ENCODE results near the gene DYNLT4.

DNA sequence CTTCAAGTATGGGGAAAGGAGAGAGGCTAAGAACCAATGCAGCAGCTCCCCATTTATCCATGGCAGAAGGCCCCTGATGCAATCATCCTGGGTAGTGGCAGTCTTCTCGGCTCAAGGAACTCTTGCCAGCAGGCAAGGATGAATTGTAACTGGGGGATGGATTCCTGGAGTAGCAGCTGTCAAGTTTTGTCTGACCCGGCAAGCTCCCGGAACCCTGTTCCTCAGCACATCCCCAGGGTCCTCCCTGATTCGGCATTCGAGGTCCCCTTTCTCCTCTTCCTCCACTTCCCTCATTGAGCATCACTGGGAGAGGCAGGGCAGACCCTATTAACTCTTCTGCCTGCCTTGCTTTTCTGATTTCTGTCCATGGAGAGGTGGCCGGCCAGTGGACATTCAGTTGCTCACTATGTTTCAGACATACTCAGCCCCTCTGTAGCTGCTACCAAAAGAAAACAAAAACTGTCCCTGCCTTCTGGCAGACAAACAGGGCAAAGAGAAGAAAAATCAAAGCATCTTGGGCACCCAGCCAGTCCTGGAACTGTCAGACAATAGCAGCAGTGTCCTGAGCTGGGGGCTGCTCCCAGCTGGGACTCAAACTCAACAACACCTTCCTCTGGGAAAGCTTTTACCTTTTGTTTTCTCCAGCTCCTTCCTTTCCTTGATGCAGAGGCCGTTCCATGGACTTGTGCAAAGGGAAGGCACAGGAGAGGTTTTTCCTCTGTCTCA, 41.5 kb upstream of the DYNLT4 start:
- no peak for TF ChIP-seq CTCF (IDR thresholded peaks at IDR 0.05; ENCODE audit: low read depth, low read length)
- TF ChIP-seq EZH2phosphoT487 (IDR thresholded peaks at IDR 0.05; ENCODE audit: low read depth) = no peak
